Neutrophil (primary cell): Measurements from ENCODE around the gene NF1.

Experiments
- H3K27ac ChIP-seq: fragments of 200-600 bp; sonication (generic); 2 replicates; pipeline ENCODE4 v1.5.1; 2016; ENCODE audit warnings: mild to moderate bottlenecking, moderate library complexity
- H3K27me3 ChIP-seq: fragments of 200-600 bp; sonication (generic); 2 replicates; pipeline ENCODE4 v1.6.0; 2016; ENCODE audit warnings: mild to moderate bottlenecking
- H3K36me3 ChIP-seq: fragments of 200-600 bp; sonication (generic); 2 replicates; pipeline ENCODE4 v1.5.1; 2017
- H3K4me1 ChIP-seq, 2 experiments: fragments of 200-600 bp in 1 of 2; sonication (generic) in 1 of 2; 1 replicate in 1 of 2; 2 replicates in 1 of 2; pipeline versions ENCODE4 v1.5.1 to v1.6.1; 2013 to 2016; ENCODE audit warnings: low read depth in 1 of 2, low read length in 1 of 2, mild to moderate bottlenecking in 1 of 2, moderate library complexity in 1 of 2; ENCODE audit not compliant: control insufficient read depth in 1 of 2, insufficient read depth in 1 of 2
- H3K4me3 ChIP-seq, 2 experiments: fragments of 200-600 bp in 1 of 2; sonication (generic) in 1 of 2; 1 replicate in 1 of 2; 2 replicates in 1 of 2; pipeline ENCODE4 v1.5.1; 2013 to 2016; ENCODE audit warnings: low read depth in 1 of 2, low read length in 1 of 2, mild to moderate bottlenecking in 1 of 2, moderate library complexity in 1 of 2
- H3K9me3 ChIP-seq: fragments of 200-600 bp; sonication (generic); 2 replicates; pipeline ENCODE4 v1.5.1; 2016
- CTCF ChIP-seq: fragments of 200-600 bp; sonication (generic); IDR thresholded peaks from 2 replicates; pipeline ENCODE4 v1.5.1; 2016; ENCODE audit warnings: antibody characterized with exemption

Gene NF1

DNA sequence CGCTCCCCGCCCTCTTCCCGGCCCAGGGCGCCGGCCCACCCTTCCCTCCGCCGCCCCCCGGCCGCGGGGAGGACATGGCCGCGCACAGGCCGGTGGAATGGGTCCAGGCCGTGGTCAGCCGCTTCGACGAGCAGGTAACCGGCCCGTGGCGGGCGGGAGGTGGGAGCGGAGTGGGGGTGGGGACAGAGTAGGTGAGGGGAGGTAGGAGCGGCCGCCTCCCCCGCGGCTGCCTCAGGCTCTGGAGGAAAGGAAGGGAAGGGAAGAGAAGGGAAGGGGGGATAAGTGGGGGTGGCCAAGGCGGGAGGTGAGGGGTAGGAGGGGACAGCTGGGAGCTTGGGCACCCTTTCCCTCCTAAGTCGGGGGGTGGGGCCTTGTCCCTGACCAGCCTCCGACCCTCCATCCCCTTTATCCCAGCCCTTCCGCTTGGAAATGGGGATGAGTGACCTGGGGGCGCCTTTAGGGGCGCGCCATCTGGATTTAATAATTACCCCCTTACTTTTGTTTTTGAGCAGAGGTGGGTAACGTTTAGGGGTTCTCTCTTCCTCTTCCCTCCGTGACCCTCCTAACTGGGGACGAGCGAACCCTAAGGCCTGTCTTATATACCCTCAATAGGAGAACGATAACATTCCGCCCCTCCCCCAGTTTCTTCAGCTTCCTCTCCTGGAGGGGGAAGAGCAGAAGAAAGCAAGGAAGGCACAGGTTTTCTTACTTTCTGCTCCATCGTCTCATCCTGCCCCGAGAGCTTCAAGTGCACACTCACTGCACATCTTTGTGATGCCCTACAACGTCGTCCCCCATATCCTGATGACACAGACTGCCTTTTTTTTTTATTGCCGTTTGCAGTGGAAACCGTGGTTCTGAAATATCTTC is 694 bp downstream of the NF1 start:
- Histone ChIP-seq H3K27ac (peak overlapping the region; percentile 88), H3K27me3 (no peaks in the 10 kb centered on the region), H3K4me1 (peaks cover 6 to 8% of the 10 kb centered on the region in 2 experiments), H3K36me3 (no peaks in the 10 kb centered on the region), H3K4me3 (peak overlapping the region; percentile 84 to 88), H3K9me3 (no peaks in the 10 kb centered on the region)
- no peak for TF ChIP-seq CTCF

- no peak for TF ChIP-seq CTCF
- H3K27me3 ChIP-seq, result no peaks in the 10 kb centered on the region
- peak overlapping the region; percentile 88 for H3K27ac ChIP-seq
- H3K9me3 ChIP-seq, result no peaks in the 10 kb centered on the region
- H3K36me3 ChIP-seq, result no peaks in the 10 kb centered on the region
- H3K4me3 ChIP-seq, result peak overlapping the region; percentile 84 to 88
- H3K4me1 ChIP-seq, result peaks cover 6 to 8% of the 10 kb centered on the region in 2 experiments
Observed at GRCh38 chr17:31096106-31096436, 1.3 kb downstream of the NF1 start.

DNA sequence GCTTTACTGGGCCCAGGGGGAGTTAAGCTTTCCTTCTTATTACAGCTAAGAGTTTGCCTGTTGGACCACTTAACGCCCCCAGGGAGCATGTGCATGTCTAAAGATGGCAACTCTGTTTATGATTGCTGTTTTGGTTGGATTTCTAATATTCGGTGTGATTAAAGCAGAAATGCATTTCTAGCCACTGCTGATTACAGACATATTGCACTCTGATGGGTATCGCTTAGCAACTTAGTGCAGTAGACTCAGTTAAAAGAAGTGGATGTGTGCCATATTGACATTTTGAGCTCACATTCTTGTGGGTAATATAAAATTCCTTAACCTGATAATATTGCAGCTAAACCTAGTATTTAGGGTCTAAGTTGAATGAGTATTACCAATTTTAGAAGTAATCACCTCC is 4.2 kb downstream of the NF1 start:
- peaks cover 6 to 8% of the 10 kb centered on the region in 2 experiments for H3K4me1 ChIP-seq
- H3K27me3 ChIP-seq, result no peaks in the 10 kb centered on the region
- TF ChIP-seq CTCF, result no peak

GRCh38 chr17:31100840-31101459 is 6.2 kb downstream of the NF1 start:
- peaks cover 0 to 2% of the 10 kb centered on the region in 2 experiments for H3K4me1 ChIP-seq
- no peak overlapping the region for H3K4me3 ChIP-seq
- TF ChIP-seq CTCF, result no peak
- H3K27me3 ChIP-seq, result no peaks in the 10 kb centered on the region
- H3K27ac ChIP-seq, result no peak overlapping the region
- H3K9me3 ChIP-seq, result no peaks in the 10 kb centered on the region
- H3K36me3 ChIP-seq, result no peaks in the 10 kb centered on the region

More for the DNA sequence above, 4.2 kb downstream of the NF1 start:
- Histone ChIP-seq H3K36me3 (no peaks in the 10 kb centered on the region), H3K4me3 (no peak overlapping the region), H3K27ac (no peak overlapping the region), H3K9me3 (no peaks in the 10 kb centered on the region)

DNA sequence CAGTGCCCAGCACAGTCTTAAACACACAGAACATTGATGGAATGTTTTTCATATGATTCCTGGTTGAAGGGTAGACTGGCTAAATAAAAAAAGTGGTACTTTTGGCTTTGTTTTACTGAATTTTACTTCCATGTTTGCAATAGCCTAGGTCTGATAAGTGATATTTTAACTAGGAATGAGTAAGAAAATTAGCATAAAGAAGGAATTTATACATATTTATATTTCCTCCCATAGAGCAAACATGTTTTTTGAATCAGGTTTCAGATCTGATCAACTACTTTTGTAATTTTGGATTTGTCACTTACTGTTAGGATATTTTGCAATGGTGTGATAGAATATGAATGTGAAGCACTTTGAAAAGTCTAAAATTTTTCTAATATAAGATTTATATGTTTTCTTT is 7.2 kb downstream of the NF1 start:
- Histone ChIP-seq H3K4me1 (no peaks in the 10 kb centered on the region), H3K27me3 (no peaks in the 10 kb centered on the region), H3K27ac (no peak overlapping the region), H3K4me3 (no peak overlapping the region), H3K9me3 (no peaks in the 10 kb centered on the region), H3K36me3 (no peaks in the 10 kb centered on the region)
- TF ChIP-seq CTCF, result no peak
